Measurements from ENCODE around the gene AMOTL1.

GRCh38 chr11:94796863-94797262 lies 28.7 kb downstream of the AMOTL1 start:
- TF ChIP-seq EZH2 (IDR thresholded peaks at IDR 0.05) (no peak), CTCF (IDR thresholded peaks at IDR 0.05) (no peak), EZH2phosphoT487 (IDR thresholded peaks at IDR 0.05) (no peak)
